HG03135 (cell line): ENCODE measurements around the gene CCNE1.
"Not testable (repeated sequence)": the region's sequence is repeated elsewhere in the genome, so short reads cannot be mapped to it uniquely, and the experiment has no call there.

Experiments used
- ATAC-seq: cut with Tn5 transposase; IDR thresholded peaks from one replicate; pipeline ENCODE4 v1.9.1; 2021; ENCODE audit warnings: mild to moderate bottlenecking, moderate library complexity; ENCODE audit not compliant: unreplicated experiment

The CCNE1 gene

GRCh38 chr19:29785955-29786589 lies 25.7 kb upstream of the CCNE1 start:
- no peak for ATAC-seq

GRCh38 chr19:29787281-29787680 lies 24.5 kb upstream of the CCNE1 start:
- no peak for ATAC-seq

- no peak for ATAC-seq
Observed at GRCh38 chr19:29789007-29789406, 22.8 kb upstream of the CCNE1 start.

- ATAC-seq, result no peak
Observed at GRCh38 chr19:29793116-29793727, 18.6 kb upstream of the CCNE1 start.

DNA sequence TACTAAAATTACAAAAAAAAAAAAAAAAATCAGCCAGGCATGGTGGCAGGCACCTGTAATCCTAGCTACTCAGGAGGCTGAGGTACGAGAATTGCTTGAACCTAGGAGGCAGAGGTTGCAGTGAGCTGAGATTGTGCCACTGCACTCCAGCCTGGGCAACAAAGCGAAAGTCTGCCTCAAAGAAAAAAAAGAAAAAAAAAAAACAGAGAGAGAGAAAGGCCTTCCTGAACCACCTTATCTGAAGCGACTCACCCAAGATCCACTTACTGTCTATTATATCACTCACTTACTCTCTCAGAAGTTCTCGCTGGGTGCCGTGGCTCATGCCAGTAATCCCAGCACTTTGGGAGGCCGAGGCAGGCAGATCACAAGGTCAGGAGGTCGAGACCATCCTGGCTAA lies 17.3 kb upstream of the CCNE1 start:
- not testable (repeated sequence) for ATAC-seq

DNA sequence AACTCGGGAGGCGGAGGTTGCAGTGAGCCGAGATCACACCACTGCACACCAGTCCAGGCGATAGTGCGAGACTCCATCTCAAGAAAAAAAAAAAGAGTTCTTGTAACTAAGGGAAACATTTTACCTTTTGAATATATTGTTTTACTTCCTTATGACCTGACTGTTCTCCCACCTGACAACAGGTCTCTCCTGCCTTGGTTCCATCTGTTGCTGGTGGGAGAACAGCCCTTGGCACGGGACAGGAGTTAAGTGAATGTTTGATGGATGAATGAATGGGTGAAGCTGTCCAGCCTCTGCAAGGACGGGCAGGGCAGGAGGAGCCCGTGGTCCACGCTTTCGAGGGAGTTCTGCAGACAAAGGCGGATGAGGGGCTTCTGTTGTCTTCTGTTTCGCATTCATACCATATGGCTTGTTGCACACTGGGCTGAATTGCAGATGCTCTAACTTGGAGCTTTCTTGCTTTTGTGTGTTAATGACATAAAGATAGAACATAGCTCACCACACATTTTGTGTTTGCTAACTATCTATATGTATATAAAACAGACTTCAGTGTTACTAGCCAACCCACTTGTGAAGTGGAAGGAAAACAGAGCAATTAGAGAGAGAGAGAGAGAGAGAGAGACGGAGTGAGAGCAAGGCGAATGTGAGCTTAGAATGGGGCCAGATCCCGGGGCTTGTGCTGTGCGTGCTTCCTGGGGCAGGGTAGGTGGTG lies 16.2 kb upstream of the CCNE1 start:
- no peak for ATAC-seq

DNA sequence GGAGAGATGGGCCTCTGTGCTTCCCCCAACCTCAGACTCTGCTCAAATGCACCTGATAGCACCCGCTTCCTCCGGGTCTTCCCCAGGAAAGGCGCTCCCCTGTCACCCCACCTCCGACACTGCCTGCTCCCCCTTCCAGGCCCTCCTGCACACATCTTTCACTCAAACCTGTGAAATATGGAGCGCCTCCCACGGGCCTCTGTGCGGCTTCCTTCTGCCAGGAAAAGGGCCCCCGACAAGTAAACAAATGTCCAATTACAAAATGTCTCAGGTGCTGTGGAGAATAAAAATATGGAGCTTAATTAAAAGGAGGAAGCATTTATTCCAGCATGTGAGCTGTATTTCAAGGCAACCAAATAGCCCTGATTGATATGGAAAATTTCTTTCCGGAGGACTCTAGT lies 15.6 kb upstream of the CCNE1 start:
- ATAC-seq, result no peak

- ATAC-seq, result no peak
Observed at GRCh38 chr19:29798774-29799497, 12.9 kb upstream of the CCNE1 start.

GRCh38 chr19:29800100-29800825 lies 11.5 kb upstream of the CCNE1 start:
- ATAC-seq, result no peak

- not testable (repeated sequence) for ATAC-seq
Observed at GRCh38 chr19:29803951-29804350, 7.8 kb upstream of the CCNE1 start.

DNA sequence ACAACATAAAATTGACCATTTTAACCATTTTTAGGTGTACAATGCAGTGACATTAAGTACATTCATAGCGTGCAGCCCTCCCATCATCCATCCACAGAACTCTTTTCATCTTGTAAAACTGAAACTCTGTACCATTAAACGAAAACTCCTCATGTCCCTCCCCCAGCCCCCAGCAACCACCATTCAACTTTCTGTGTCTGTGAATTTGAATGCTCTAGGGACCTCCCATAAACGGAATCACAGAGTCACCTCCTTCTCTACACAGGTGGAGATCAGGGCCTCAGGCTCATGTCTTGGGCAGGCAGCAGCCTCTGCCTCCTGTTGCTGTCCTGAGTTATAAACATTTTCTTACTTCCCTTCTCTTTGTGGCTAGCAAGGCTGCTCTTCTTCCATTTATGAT lies 7.3 kb upstream of the CCNE1 start:
- peak; percentile 69 for ATAC-seq

- ATAC-seq, result no peak
Observed at GRCh38 chr19:29805031-29805965, 6.5 kb upstream of the CCNE1 start.

DNA sequence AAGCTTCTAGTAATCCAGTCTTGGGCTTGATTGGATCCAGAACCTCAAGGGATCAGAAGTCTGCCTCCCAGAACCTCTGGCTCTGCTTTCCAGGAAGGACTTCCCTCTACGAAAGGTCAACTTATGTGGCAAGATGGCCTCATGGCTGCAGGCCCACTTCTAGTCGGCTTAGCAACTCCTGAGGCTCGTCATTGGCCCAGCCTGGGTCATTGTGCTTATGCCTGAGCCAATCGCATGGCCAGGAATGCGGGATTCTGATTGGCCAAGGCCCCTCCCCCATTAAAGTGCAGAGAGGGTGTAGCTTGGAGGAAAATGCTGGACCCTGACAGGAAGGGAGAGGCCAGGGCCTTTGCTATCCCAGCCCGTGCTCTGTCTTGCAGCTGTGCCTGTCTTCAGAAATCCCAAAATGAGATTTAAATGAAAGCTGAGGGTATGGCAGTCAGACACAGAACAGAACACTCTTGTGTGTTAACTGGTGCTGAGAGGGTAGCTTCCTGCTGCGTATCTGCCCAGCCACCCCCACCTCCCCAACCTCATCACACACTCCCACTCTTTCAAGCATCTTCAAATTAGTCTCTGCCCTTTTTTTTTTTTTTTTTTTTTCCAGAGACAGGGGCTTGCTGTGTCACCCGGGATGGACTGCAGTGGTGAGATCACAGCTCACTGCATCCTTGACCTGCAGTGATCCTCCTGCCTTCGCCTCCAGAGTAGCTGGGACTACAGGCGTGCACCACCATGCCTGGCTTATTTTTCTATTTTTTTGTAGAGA lies 5.5 kb upstream of the CCNE1 start:
- ATAC-seq, result no peak

GRCh38 chr19:29807178-29807577 lies 4.6 kb upstream of the CCNE1 start:
- ATAC-seq, result no peak

- no peak for ATAC-seq
Observed at GRCh38 chr19:29807870-29808405, 3.9 kb upstream of the CCNE1 start.

- ATAC-seq, result no peak
Observed at GRCh38 chr19:29809795-29810503, 1.8 kb upstream of the CCNE1 start.

DNA sequence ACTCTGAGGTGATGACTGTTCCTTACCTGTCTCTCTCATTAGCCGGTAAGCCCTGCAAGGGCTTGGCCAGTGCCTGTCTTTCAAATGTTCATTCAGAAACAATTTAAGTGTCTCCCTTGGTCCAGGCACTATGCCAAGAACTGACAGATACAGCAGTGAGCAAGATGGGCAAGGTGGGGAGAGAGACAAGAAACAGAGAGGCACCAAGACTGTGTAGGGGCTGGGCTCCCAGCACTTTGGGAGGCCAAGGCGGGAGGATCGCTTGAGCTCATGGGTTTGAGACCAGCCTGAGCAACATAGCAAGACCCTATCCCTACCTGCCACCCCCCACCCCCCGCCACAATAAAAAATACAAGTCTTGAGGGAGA lies 1.3 kb upstream of the CCNE1 start:
- no peak for ATAC-seq
